Measurements from ENCODE around the gene PTPRU. TPM values are rescaled to one million over a fixed set of nuclear protein-coding genes. Genes with fewer than 3 reads are reported as not detected.

PTPRU gene
- total RNA-seq, 2 donors from 2014 or later: 24.1 to 40.2 TPM

DNA sequence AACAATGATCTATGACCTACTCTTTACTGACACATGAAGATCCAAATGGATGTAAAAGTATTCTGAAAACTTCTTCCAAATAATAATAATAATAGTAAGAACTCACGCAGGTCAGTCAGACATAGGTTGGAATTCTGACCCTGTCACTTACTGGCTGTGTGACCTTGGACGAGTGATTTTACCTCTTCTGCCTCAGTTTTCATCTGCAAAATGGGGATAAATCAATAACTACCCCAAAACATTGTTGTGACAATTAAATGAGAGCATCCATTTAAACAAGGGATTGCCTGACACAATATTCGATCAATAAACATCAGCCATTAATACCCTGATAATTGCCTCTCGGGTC is 6.1 kb upstream of the PTPRU start:
- 3 to 5% methylated on average over 4 of the region's 4 CpGs for WGBS, 2 donors
- Histone ChIP-seq H3K9me3 (no peaks in the 10 kb centered on the region), H3K36me3 (replicated peaks in 1 of 2; ENCODE audit: insufficient read depth in 1 of 2, low read depth in 2 of 2) (no peaks in the 10 kb centered on the region), H3K27me3 (no peaks in the 10 kb centered on the region), H3K27ac (peak overlapping the region in 3 of 4 donors; percentile 30 to 65 (median 62)), H3K4me1 (peaks cover 16% of the 10 kb centered on the region), H3K4me3 (peak overlapping the region; percentile 41 to 51)
- TF ChIP-seq, protein P1, sequence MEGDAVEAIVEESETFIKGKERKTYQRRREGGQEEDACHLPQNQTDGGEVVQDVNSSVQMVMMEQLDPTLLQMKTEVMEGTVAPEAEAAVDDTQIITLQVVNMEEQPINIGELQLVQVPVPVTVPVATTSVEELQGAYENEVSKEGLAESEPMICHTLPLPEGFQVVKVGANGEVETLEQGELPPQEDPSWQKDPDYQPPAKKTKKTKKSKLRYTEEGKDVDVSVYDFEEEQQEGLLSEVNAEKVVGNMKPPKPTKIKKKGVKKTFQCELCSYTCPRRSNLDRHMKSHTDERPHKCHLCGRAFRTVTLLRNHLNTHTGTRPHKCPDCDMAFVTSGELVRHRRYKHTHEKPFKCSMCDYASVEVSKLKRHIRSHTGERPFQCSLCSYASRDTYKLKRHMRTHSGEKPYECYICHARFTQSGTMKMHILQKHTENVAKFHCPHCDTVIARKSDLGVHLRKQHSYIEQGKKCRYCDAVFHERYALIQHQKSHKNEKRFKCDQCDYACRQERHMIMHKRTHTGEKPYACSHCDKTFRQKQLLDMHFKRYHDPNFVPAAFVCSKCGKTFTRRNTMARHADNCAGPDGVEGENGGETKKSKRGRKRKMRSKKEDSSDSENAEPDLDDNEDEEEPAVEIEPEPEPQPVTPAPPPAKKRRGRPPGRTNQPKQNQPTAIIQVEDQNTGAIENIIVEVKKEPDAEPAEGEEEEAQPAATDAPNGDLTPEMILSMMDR (IDR thresholded peaks at IDR 0.05): no peak
- TF ChIP-seq POLR2A (IDR thresholded peaks at IDR 0.05): no peak
- DNase-seq (no peak), ATAC-seq (no peak)
- intact Hi-C loops (cut with DNase I): no loop called here

DNA sequence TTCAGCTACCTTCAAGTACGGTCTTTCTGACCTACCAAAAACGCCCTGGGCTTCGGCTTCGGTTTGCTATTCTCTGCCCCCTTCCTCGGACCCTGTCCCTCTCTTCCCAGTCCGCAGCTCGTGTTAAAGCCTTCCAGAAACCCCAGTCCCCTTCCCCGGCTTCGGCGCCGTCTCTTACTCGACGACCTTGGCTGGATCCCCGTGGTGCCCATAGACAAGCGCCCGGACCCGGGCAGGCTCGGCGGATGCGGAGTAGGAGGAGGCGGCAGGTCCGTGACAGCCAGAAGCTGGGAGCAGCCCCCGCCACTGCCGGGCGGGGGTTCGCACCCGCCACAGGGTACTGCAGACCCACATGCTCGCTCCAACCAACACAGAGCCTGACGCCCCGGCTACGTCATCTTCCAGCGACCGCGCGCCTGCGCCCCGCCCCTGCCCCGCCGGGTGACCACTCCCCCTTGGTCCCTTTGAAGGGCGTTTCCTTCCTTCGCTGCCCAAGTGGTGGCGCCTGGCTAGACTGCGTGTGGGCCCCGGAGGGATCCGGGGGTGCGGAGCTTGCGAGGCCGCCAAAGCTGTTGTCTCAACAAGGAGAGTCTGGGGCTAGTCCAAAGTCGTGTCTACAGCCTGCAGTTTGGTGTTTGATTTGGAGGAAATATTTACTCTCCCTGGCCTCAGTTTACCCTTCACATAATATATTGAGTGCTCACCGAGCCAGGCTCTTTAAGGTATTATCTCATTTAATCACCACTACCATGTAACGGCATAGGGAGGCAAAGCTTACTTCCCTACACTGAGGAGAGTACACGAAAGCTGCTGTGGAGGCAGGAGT is 5.6 kb upstream of the PTPRU start, which contains the start of gene MECR:
TSS of gene MECR (minus strand) at position 382 of the 826 bp plus-strand sequence. CDS start at position 354, 28 bp downstream.
- peak within 1 kb of the TSS; percentile 18 to 65 (median 46) for H3K27ac ChIP-seq
- H3K4me3 ChIP-seq: peak within 1 kb of the TSS; percentile 41 to 51
- ATAC-seq: peak; percentile 99
- peak; percentile 92 to 94 (median 92) for DNase-seq
- no peaks in the 10 kb centered on the region for H3K36me3 ChIP-seq (replicated peaks in 1 of 2; ENCODE audit: insufficient read depth in 1 of 2, low read depth in 2 of 2)
- TF ChIP-seq POLR2A (IDR thresholded peaks at IDR 0.05): peak; percentile 49 to 76 (median 70)
- TF ChIP-seq, protein P1 (IDR thresholded peaks at IDR 0.05): peak in 4 of 7 experiments; percentile 22 to 38 (median 24)
- no peaks in the 10 kb centered on the region for H3K9me3 ChIP-seq
- peaks cover 16% of the 10 kb centered on the region for H3K4me1 ChIP-seq
- H3K27me3 ChIP-seq: no peaks in the 10 kb centered on the region
- 2 to 3% methylated on average over 32 to 52 of the region's 52 CpGs for WGBS, 2 donors
- intact Hi-C loops (cut with DNase I): no loop called here

DNA sequence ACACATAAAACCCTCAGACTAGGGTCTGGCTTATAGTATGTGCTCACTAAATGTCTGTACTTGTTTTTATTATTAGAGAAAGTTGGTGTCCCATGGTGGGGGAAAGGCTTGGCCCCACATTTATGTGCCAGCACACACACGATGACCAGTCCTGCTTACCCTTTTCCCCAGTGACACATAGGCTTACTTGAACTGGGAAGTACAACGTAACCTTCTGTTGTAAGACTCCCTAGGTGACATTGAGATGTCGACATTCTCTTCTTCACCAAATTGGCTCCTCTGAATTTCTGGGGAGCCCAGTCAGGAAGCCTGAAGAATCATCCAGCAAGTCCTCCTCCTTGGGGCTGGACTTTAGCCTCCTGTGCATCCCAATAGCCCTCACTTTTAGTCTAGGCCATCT is 3.9 kb upstream of the PTPRU start:
- TF ChIP-seq, protein P1 (IDR thresholded peaks at IDR 0.05): no peak
- TF ChIP-seq POLR2A (IDR thresholded peaks at IDR 0.05): no peak
- H3K4me3 ChIP-seq: no peak overlapping the region
- no peak overlapping the region for H3K27ac ChIP-seq
- WGBS, 2 donors: 75 to 83% methylated on average over 3 of the region's 3 CpGs
- H3K4me1 ChIP-seq: peaks cover 29% of the 10 kb centered on the region
- ATAC-seq (no peak), DNase-seq (no peak)
- no peaks in the 10 kb centered on the region for H3K36me3 ChIP-seq (replicated peaks in 1 of 2; ENCODE audit: insufficient read depth in 1 of 2, low read depth in 2 of 2)
- intact Hi-C loops (cut with DNase I): no loop called here
- no peaks in the 10 kb centered on the region for H3K9me3 ChIP-seq
- H3K27me3 ChIP-seq: no peaks in the 10 kb centered on the region

DNA sequence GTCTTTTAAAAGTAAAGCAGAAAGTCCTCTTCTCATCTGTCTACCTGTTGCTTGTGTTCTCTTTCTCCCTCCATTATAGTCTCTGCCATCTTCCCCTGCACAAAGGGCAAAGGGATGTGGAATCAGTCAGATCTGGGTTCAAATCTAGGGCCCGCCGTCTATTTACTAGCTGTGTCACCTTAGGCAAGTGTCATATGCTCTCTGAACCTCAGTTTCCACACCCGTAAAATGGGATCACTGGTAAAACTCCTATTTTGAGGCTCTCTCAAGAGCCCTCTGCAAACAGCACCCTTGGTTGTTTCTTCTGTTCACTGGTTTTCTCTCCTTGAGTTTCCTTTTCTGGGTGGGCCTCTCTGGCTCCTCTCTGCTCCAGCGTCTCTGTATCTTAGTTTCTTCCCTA is 2.6 kb upstream of the PTPRU start:
- Histone ChIP-seq H3K4me3 (no peak overlapping the region), H3K27ac (no peak overlapping the region), H3K4me1 (peaks cover 38% of the 10 kb centered on the region), H3K36me3 (replicated peaks in 1 of 2; ENCODE audit: insufficient read depth in 1 of 2, low read depth in 2 of 2) (no peaks in the 10 kb centered on the region), H3K9me3 (no peaks in the 10 kb centered on the region), H3K27me3 (no peaks in the 10 kb centered on the region)
- ATAC-seq (no peak), DNase-seq (no peak)
- WGBS, 2 donors: 62 to 71% methylated on average over 4 of the region's 4 CpGs
- no peak for TF ChIP-seq POLR2A (IDR thresholded peaks at IDR 0.05)
- TF ChIP-seq, protein P1 (IDR thresholded peaks at IDR 0.05): no peak
- intact Hi-C loops (cut with DNase I): no loop called here
